ENCODE measurements around the gene USF3.

The USF3 gene, protein sequence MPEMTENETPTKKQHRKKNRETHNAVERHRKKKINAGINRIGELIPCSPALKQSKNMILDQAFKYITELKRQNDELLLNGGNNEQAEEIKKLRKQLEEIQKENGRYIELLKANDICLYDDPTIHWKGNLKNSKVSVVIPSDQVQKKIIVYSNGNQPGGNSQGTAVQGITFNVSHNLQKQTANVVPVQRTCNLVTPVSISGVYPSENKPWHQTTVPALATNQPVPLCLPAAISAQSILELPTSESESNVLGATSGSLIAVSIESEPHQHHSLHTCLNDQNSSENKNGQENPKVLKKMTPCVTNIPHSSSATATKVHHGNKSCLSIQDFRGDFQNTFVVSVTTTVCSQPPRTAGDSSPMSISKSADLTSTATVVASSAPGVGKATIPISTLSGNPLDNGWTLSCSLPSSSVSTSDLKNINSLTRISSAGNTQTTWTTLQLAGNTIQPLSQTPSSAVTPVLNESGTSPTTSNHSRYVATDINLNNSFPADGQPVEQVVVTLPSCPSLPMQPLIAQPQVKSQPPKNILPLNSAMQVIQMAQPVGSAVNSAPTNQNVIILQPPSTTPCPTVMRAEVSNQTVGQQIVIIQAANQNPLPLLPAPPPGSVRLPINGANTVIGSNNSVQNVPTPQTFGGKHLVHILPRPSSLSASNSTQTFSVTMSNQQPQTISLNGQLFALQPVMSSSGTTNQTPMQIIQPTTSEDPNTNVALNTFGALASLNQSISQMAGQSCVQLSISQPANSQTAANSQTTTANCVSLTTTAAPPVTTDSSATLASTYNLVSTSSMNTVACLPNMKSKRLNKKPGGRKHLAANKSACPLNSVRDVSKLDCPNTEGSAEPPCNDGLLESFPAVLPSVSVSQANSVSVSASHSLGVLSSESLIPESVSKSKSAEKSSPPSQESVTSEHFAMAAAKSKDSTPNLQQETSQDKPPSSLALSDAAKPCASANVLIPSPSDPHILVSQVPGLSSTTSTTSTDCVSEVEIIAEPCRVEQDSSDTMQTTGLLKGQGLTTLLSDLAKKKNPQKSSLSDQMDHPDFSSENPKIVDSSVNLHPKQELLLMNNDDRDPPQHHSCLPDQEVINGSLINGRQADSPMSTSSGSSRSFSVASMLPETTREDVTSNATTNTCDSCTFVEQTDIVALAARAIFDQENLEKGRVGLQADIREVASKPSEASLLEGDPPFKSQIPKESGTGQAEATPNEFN (N-terminal part only)

DNA sequence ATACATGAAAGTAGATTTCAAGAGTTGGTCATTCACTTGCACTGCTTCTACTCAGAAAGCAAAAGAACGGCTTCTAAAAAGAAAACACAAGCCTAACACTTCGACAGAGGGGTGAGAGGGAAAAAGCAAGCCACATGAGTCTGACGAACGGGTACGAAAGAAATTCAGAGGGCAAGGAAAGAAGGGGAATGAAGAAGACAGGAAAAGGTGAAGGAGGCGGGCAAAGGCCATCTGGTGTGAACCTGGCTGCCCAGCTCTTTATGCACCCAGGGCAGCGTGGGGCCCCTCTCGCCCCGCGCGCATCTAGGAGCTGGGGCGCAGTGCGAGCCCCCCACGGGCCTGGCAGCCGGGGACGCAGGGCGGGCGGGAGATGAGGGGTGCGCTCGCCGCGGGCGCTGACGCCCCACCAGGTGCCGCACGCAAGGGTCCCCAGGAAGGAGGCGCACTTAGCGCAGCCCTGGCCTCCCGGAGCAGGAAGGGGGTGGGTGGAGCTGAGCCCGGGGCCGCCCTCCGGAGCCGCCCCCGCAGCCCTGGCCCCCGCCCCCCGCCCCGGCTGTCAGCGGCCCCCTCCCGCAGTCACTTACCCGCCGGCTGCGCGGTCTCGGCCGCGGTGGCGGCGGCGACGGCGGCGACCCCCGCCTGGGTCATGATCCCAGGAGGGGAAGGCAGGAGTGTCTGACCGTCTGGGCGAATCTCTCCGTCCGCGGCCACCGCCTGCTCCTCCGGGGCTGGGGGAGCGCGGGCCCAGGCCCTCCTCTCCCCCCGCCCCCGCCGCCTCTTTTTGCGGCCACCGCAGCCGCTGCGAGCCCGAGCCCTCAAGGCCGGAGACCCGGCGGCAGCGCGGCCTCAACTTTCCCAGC, at the start of gene USF3:
Gene USF3 (minus strand): TSS at position 857 of the 860 bp plus-strand sequence. CDS start 21,764 bp downstream, outside the sequence.
- DNase-seq (ENCODE audit: low read depth, low spot score), result no peak

DNA sequence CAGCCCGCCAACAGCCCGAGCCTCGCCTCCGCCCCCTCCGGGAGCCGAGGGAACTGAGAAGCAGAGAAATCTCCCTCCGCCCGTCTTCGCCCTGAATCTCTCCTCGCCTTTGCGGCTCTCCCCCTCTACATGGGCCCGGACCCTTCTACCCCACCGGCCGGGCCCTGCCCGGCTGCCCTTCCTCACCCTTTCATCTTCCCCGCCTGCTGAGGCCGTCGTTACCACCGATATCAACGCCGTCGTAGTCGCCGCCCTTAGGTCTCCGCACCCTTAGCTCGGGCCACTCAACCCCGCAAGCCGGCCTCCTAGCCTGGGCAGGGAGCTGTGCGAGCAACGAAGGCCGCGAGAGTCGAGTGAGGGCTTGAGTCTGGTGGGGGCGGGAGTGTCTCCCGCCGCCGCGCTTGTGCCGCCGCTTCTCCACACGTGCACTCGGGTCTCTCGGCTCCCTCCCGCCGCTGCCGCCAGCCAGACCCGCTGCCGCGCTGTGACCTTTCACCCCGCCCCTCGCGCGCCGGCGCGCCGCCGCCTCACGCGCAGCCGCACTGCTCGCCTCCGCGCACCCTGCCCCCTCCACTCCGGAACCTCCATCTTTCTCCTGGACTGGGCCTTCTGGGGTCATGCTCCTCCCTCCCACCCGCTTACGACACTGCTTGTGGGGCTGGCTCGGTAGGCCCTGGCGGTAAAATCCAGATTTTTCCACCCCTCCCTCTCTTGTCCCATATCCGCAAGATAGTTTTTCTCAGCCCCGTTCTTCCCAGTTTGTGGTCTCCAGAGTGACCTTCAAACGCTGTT, 49.5 kb upstream of the USF3 start, which contains the start of gene NAA50:
Gene NAA50 (minus strand): TSS at position 494 of the 792 bp plus-strand sequence. CDS start 300 bp downstream, at position 194.
- DNase-seq (ENCODE audit: low read depth, low spot score), result peak; percentile 75

DNA sequence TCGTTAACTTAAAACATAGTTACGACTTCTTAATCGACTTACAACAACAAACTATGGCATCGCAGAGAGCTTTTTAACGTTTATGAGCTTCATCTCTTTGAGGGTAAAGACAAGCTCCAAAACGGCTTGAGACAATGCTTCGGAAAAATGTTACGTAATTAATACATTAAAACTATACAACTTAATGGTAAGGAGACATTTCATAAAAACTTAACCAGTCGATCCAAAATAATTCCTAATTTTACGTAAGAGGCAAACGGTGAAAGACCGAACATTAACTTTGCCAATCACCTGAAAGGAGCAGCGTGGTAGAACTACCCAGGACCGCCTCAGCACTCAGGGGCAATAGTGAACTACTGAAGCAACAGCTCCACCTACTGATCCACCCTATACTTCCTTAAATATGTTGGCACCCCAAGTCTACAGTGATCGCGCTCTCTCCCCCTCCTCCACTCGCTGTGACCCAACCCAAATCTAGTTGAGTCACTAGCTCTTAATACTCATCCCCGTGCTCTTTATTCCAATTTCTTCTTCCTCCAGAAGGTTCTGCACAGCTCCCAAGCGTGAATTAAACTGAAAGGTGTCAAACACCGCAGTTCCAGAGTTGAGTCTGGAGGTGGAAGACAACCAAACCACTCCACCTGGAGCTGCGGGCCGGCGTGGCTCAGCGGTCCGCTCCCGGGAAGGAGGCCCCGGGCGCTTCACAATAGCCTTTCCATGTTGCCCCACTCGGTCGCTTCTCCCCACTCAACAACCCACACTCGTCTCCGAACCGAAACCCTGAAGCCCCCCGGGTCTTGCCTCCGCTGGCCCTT, 48.7 kb upstream of the USF3 start:
- peak; percentile 53 for DNase-seq (ENCODE audit: low read depth, low spot score)

- DNase-seq (ENCODE audit: low read depth, low spot score), result no peak
Observed at GRCh38 chr3:113743006-113743630, 46.7 kb upstream of the USF3 start.

DNA sequence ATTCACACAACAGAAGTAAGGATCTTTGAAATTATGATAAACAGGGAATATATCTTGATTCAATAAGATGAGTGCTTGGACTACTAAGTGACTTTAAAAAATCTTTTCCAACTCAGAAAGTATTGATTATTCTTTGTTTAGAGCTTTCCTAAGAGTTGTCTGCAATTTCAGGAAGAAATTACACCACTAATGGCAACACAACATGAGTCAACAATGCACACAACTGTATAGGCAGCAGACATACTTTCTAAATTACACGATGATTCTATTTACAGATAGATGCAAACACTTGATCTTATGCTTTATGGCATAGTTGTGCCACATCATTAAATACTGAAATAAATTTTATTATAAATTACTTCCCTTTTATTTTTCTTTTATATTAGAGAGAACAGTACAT, 45.2 kb upstream of the USF3 start:
- DNase-seq (ENCODE audit: low read depth, low spot score), result no peak

DNA sequence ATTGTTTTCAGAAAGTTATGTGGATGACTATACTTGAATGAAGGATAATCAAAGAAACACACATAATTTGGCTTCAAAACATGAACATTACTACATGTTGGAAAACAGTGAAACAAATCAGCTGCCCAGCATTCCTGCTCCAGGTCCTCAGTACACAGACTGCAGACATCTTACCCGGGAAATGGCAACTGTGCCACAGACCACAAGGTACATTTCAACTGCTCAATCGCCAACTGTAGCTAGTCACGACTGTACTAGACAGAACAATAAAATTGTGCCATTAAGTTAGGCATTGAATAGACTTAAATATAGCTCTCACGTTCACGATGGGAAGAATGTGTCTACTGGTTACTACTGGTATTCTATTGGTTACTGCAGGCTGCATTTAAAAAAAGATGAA, 44.6 kb upstream of the USF3 start:
- DNase-seq (ENCODE audit: low read depth, low spot score), result no peak

DNA sequence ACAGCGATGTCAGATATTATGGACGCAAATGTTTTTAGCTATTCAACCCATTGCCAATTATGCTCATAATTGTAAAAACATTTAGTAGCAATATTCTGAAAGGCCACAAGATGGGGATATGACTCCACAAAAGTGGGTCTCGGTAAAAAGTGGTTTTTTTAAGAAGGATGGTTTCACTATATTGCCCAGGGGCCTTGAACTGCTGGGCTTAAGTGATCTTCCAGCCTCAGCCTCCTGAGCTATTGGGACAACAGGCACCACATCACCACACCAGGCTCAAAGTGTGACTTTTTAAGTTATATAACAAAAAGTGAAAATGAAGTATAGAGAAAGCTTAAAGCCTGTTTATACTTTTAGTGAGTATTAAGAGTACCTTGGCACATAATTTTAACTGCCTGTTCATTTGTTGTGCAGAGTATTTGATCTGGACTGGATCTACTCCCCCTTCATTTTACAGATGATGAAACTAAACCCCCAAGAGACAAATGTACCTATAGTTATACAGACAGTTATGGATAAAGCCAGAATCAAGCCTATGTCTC, 40.2 kb upstream of the USF3 start:
- peak; percentile 29 for DNase-seq (ENCODE audit: low read depth, low spot score)

- DNase-seq (ENCODE audit: low read depth, low spot score), result no peak
Observed at GRCh38 chr3:113731694-113732093, 35.3 kb upstream of the USF3 start.

DNA sequence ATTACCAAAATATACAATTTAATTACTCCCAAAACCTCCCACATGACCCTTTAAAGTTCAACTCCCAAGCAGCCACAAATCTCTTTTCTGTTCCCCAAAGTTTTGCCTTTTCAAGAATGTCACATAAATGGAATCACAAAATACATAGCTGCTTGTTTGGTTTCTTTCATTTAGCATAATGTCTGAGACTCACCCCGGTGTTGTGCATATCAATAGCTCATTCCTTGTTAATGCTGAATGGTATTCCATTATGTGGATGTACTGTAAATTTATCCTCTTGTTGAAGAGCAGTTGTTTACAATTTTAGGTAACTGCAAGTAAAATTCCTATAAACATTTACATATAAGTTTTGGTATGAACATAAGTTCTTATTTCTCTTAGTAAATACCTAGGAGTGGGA, 34.1 kb upstream of the USF3 start:
- DNase-seq (ENCODE audit: low read depth, low spot score), result no peak

- DNase-seq (ENCODE audit: low read depth, low spot score), result no peak
Observed at GRCh38 chr3:113728661-113729060, 32.2 kb upstream of the USF3 start.

DNA sequence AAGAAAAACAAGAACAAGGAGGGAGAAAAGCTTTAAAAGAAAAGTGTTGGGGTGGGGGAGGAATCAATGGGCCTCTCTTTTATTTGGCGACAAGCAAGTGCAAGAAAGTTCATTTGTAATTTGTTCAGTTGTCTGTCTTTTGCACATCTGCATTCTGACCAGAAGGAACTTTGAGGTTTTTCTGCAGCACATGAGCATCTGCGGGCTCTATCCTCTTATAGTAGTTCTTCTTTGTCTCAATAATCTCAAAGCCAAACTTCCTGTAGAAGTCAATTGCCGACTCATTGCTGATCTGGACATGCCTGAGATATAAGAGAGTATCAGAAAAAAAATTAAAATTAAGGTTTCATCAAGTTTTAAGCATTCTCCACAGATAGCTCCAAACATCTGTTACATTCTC, 25.2 kb upstream of the USF3 start:
- DNase-seq (ENCODE audit: low read depth, low spot score), result no peak

GRCh38 chr3:113719758-113720157, 23.3 kb upstream of the USF3 start:
- DNase-seq (ENCODE audit: low read depth, low spot score), result no peak

DNA sequence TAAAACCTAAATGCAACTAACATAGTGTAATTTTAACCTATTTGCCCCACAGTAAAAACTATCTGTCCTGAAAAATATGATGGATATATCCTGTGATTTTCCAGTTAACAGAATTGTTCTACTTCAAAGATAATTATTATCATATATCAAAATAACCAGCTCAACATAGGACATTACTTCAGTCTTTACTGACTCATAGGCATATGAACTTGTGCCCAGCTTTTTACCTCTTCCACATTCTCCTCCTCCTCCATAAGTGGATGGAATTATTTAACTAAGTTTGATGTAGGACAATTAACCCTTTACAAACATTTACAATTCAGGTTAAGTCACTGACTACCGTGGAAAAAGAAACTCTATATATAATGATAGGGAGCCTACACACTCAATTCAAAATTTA, 22.9 kb upstream of the USF3 start:
- DNase-seq (ENCODE audit: low read depth, low spot score), result no peak

DNA sequence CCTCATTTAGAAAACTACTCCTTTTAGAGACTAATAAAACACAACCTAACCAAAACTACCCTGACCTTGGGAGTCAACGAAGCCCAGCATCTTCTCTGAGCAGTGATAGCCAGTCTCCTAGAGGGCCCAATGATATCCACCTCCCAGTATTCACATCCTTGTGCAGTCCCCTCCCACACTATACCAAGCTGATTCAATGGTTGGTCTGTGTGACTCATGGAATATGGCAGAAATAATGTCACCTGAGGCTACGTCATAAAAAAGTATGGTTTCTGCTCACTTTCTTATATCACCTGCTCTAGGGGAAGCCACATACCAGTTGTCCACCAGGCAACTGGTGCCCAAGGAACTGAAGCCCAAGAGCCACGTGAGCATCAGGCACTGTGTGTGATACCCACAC, 21.4 kb upstream of the USF3 start:
- no peak for DNase-seq (ENCODE audit: low read depth, low spot score)

- no peak for DNase-seq (ENCODE audit: low read depth, low spot score)
Observed at GRCh38 chr3:113717308-113717707, 20.9 kb upstream of the USF3 start.

- no peak for DNase-seq (ENCODE audit: low read depth, low spot score)
Observed at GRCh38 chr3:113714702-113715101, 18.3 kb upstream of the USF3 start.

DNA sequence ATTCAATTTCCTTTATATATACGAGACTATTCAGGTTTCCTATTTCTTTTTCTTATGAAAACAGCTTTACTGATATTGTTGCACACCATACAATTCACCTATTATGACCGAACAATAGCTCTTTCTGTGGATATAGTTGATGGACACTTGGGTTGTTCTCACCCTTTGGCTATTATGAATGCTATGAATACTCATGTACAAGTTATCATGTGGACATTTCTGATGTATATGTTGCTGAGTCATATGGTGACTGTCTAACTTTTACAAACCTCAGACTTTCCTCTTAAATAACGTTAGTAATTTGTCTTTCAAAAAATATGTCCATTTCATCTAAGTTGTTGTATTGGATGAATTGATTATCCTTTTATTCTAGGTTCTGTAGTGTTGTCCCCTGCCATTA, 15.7 kb upstream of the USF3 start:
- no peak for DNase-seq (ENCODE audit: low read depth, low spot score)

DNA sequence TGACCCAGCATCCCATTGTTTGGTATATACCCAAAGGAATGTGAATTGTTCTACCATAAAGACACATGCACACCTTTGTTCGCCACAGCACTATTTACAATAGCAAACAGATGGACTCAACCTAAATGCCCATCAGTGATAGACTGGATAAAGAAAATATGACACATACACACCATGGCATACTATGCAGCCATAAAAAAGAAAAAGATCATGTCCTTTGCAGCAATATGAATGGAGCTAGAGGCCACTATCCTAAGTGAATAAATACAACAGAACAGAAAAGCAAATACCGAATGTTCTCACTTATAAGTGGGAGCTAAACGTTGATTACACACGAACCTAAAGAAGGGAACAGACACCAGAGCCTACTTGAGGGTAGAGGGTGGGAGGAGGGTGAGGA, 11.4 kb upstream of the USF3 start:
- DNase-seq (ENCODE audit: low read depth, low spot score), result no peak

GRCh38 chr3:113698956-113699355, 2.5 kb upstream of the USF3 start:
- DNase-seq (ENCODE audit: low read depth, low spot score), result no peak
